HG02938 (cell line): ENCODE data around the gene CCDC117.
"Not testable (repeated sequence)": the region's sequence is repeated elsewhere in the genome, so short reads cannot be mapped to it uniquely, and the experiment has no call there.

Experiments used
- ATAC-seq: cut with Tn5 transposase; IDR thresholded peaks from one replicate; pipeline ENCODE4 v1.9.1; 2021; ENCODE audit warnings: mild to moderate bottlenecking, moderate library complexity; ENCODE audit not compliant: unreplicated experiment

CCDC117 gene, protein sequence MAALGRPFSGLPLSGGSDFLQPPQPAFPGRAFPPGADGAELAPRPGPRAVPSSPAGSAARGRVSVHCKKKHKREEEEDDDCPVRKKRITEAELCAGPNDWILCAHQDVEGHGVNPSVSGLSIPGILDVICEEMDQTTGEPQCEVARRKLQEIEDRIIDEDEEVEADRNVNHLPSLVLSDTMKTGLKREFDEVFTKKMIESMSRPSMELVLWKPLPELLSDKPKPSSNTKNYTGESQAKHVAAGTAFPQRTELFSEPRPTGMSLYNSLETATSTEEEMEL

DNA sequence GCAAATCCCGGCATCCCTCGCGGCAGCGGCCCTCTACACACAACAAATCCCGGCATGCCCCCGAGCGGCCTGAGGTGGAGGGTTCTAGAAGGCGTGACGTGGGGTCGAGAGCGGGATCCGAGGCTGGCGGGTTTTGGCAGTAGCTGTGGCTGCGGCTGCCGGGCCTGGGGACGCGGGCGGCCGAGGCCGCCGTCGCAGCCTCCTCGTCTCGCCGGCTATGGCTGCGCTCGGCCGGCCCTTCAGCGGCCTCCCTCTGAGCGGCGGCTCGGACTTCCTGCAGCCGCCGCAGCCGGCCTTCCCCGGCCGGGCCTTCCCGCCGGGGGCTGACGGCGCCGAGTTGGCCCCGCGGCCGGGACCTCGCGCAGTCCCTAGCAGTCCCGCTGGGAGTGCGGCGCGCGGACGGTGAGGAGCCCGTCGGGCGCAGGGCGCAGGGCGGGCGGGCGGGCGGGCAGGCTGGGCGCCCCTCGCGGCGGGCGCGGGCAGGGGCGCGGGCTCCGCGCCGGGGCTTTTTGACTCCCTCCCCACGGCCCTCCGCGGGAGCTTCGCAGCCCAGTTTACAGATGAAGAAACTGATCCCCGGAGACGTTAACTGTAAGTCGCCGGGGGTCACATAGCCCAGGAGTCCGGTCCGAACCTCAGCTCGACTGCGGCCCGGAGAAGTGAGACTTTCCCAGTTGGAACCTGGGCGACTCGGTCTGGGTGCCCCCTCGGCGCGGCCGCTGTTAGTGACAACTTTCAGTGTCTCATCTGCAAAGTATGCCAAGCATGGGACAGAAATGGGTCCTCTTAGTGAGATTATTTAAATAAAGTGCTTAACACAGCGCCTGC, at the start of gene CCDC117:
CCDC117 (plus strand) TSS at position 63 of the 828 bp plus-strand sequence; CDS start at position 218, 155 bp downstream.
- peak; percentile 86 for ATAC-seq

DNA sequence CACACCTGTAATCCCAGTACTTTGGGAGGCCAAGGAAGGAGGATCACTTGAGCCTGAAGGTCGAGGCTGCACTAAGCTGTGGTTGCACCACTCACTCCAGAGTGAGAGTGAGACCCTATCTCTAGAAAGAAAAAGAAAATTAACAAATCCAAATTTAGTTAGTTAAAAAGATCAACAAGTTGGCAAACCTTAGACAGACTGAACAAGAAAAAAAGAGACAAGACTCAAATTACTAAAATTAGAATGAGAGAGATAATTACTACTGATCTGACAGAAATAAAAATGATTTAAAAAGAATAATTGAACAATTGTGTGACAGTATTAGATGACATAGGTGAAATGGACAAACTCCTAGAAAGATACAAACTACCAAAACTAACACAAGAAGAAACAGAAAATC, 44.5 kb upstream of the CCDC117 start:
- ATAC-seq: no peak

DNA sequence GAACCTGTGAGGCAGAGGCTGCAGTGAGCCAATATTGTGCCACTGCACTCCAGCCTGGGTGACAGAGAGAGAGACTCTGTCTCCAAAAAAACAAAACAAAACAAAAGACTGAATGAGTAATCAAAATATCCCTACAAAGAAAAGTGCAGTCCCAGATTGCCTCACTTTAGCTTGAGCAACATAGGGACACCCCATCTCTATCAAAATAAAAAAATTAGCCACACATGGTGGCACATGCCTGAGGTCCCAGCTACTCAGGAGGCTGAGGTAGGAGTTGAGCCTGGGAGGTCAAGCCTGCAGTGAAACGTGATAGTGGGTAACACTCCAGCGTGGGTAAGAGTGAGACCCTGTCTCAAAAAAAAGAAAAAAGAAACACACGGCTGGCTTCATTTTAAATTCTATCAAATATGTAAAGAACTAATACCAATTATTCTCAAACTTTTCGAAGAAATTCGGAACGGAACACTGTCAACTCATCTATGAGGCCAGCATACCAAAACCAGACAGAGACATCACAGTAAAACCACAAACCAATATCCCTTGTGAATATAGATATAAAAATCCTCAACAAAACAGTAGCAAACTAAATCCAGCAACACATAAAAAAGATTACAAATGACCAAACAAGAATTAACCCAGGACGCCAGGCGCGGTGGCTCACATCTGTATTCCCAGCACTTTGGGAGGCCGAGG, 43.7 kb upstream of the CCDC117 start:
- ATAC-seq: no peak

DNA sequence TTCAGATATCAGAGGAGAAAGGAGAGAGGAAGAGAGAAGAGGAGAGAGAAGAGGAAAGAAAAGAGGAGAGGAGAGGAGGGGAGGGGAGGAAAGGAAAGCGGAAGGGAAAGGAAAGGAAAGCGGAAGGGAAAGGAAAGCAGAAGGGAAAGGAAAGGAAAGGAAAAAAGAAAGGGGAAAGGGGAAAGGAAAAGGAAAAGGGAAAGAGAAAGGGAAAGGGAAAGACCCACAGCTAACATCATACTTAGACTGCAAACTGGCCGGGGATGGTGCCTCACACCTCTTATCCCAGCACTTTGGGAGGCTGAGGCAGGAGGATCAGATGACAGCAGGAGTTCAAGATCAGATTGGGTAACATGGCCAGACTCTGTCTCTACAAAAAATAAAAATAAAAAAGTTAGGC, 42.3 kb upstream of the CCDC117 start:
- ATAC-seq: no peak

DNA sequence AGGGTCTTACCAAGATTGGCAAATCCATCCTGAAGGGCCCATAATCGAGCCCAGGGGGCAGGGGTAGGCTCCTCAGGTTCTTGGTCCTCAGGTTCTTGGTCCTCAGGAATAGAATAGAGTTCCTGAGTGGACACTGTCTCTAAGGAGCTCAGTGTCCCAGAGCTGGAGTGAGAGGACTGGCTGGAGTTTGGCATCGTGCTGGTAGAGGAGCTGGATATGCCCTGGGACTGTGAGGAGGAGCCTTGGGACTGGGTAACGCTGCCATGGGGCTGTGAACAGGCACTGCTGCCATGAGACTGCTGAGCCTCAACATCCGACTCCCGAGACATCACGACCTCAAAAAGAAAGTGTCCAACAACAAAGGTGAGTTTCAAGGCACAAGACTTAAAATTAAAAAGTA, 38.1 kb upstream of the CCDC117 start:
- no peak for ATAC-seq

DNA sequence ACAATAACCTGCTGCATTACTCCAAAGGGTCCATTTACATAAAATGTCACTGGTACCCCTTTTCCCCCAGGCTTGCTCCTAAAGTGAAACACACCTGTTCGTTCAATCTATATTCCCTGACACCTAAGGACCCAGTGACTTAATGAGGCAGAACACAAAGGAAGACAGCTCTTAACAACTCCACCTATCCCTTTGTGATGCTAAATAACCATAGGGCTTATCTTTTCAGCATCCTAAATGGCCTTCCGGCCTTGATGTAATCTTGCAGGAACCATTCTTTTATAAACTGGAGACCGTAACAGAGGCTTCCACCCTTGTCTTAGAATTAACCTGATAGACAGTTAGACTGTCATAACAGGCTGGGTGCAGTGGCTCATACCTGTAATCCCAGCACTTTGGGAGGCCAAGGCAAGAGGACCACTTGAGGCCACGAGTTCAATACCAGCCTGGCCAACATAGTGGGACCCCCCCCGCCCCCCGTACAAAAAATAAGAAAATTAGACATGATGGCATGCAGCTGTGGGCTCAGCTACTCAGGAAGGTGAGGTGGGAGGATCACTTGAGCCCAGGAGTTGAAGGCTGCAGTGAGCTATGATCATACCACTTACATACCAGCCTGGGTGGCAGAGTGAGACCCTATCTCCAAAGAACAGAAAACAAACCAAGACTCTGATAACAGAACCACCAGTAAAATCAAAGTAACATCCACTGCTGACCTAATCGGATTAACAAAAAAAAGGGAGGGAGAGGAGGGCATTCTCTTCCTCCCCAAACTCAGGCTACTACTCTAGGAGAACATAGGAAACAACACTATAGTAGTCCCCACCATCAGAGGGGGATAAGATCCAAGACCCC, 36.0 kb upstream of the CCDC117 start:
- ATAC-seq: no peak

DNA sequence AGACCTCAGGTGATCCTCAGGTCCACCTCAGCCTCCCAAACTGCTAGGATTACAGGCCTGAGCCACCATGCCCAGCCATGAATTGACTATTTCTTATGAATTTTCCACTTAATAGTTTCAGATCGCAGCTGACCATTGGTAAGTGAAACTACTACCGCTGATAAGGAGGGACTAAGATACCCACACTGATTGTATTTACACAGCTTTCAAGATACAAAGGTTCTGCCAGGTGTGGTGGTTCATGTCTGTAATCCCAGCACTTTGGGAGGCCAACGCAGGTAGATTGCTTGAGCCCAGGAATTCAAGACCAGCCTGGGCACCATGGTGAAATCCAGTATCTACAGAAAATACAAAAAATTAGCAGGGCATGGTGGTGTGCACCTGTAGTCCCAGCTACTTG, 34.8 kb upstream of the CCDC117 start:
- ATAC-seq: no peak

DNA sequence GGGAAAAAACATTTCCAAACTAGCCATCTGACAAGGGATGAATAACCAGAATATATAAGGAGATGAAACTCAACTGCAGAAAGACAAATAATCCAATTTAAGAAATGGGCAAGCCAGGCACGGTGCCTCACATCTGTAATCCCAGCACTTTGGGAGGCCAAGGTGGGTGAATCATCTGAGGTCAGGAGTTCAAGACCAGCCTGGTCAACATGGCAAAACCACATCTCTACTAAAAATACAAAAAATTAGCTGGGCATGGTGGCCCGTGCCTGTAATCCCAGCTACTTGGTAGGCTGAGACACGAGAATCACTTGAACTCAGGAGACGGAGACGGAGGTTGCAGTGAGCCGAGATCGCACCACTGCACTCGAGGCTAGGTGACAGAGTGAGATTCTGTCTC, 33.6 kb upstream of the CCDC117 start:
- not testable (repeated sequence) for ATAC-seq

DNA sequence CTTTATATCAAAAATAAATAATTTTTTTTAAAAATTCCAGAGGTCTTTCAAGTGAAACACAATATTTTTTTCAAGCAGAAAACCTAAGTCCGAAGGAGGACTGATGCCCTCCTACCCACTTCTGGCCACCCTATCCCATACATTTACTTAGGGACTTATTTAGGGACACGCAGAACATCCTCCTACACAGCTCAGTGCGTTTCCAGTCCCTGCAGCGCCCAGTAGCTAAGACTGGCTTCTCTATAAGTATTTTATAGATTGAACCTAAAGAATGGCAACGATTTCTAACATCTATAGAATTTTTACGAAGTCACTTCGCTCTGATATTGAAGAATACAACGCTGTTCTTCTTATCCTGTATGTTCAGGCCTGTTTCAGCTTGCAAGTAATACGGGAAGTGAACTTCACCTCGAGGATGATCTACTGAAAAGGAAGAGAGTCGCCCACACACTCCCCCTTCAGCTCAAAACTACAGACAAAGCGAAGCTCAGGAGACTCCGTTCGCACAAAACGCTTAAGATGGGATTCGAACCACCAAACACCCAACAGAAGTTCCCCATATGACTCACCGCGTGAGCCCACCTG, 31.2 kb upstream of the CCDC117 start:
- ATAC-seq: no peak

DNA sequence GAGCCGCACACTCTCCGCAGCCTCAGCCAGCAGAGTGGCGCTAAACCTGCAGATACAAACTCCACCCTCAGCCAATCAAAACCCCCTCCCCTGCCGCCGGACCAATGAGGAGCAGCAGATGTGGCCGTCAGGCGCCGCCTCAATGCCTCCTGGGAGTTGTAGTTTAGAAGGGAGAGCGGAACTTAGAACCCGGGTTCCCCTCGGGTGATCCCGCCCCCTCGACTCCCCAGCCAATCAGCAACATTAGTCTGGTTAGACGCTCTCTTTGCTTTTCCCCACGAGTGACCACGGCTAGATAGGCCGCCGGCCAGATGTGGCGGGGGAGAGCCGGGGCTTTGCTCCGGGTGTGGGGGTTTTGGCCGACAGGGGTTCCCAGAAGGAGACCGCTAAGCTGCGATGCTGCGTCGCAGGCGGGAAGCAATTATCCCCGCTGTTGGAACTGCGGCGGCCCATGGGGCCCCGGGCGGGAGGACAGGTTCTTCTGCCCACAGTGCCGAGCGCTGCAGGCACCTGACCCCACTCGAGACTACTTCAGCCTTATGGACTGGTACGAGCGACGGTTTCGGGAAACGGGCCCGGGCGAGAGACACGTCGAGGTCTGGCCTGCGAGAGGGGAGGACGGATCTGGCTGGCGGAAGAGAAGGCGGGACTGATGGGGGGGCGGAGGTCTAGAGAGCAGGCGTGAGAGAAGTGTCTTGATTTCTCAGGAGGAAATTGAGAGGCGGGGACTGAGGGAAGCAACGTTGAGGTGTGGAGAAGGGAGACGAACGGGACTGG, 30.5 kb upstream of the CCDC117 start, which contains the start of the genes CHEK2 and HSCB:
CHEK2 (minus strand) TSS at position 36 of the 777 bp plus-strand sequence. CDS start 7,099 bp downstream, outside the sequence.
HSCB (plus strand) TSS at position 255 of the 777 bp plus-strand sequence; CDS start at position 312, 57 bp downstream.
- peak; percentile 95 for ATAC-seq

DNA sequence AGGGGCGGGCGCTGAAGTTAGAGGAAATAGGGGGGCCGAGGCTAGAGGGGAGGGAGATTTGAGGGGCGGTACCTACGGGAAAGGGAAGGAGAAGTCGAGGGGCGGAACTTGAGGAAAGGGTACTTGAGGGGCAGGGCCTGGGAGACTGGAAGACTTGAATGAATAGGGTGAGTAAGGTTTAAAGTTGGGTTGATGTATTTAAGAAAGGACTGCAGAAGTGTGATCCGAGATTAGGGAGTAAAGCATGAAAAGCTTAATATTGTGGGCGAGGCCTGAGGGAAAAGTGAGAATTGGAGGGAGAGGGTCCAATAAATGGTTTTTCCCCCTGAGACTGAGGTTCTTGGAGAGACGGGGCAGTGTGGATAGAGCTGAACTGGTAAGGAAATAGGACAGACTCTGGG, 29.9 kb upstream of the CCDC117 start:
- ATAC-seq: no peak

DNA sequence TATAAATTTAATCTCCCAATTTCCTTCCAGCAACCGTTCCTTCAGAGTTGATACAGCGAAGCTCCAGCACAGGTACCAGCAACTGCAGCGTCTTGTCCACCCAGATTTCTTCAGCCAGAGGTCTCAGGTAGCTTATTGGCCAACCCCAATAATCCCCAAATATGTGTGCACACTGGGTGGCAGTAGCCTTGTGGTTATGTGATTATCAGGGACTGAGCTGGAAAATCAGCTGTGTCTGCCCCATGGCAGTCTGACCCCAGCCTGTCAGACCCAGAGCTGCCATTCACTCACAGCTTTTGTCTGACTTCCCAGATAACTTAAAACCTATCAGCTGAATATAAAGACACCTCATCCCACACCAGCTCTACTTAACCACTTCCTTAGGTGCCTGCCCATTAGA, 28.6 kb upstream of the CCDC117 start:
- ATAC-seq: no peak

DNA sequence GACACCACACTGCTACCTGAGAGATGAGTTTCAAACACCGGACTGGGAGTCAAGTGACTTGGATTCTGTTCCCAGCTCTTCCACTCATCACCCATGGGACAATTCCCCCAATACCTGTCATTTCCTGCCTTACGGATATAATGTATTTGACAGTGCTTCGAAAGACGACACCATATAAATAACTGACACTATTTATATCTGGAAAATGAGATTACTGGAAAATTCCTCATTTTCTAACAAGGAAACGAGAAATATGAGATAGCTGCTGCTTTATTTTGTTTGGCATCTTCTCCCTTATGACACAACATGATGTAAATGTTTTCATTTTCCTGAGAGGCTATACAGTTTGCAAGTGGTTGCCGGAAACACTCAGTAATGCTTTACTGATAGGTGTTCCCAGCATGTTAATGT, 22.0 kb upstream of the CCDC117 start:
- ATAC-seq: no peak

DNA sequence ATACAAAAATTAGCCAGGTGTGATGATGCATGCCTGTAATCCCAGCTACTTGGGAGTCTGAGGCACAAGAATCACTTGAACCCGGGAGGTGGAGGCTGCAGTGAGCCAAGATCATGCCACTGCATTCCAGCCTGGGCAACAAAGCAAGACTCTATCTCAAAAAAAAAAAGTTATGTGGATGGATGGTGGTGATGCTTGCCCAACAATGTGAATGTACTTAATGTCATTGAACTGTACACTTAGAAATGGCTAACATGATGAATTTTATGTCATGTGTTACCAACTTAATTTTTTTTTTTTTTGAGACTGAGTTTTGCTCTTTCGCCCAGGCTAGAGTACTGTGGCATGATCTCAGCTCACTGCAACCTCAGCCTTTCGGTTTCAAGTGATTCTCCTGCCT, 18.0 kb upstream of the CCDC117 start:
- not testable (repeated sequence) for ATAC-seq

DNA sequence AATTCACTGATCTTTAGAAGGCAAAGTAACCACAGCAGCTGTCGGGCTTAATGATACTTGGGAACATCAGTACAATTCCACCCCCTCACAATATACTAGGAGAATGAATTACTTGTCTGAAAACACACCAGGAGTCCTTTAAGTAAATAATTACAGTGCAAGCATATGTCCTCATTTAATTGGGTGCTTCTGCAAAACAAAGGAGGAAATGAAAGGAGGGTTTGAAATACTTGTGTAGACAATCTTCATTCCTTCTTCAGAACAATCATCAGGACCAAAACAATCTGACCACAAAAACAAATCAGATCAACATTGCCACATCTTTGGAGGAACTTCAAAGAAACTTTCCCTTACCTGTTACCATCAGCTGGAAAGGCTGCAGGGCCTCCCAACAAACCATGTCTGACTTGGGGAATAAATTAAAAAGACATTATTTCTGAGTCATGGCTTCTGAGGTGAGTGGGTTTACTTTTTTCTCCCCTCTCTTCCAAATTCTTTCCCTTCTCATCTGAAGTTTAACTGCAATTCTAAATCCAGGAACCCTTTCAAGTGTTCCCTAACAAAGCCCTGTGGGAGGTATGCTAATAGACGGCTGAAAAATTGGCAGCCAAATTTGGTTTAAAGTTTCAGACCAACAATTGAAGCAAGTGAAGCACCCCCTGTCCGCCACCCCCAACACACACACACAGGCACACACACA, 12.5 kb upstream of the CCDC117 start:
- ATAC-seq: no peak

DNA sequence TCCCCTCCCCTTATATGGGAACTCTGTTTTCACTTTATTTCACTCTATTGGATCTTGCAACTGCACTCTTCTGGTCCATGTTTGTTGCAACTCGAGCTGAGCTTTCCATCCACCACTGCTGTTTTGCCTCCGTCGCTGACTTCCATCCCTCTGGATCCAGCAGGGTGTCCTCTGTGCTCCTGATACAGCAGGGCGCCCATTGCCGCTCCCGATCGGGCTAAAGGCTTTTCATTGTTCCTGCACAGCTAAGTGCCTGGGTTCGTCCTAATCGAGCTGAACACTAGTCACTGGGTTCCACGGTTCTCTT, 11.1 kb upstream of the CCDC117 start:
- no peak for ATAC-seq

DNA sequence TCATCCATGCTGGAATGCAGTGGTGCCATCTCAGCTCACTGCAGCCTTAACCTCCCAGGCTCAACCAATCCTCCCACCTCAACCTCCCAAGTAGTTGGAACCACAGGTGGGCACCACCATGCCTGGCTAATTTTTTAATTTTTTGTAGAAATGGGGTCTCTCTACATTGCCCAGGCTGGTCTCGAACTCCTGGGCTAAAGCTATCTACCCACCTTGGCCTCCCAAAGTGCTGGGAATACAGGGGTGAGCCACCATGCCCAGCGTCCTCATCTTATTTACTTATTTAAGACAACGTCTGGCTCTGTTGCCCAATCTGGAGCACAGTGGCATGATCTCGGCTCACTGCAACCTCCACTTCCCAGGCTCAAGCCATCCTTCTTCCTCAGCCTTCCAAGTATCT, 10.5 kb upstream of the CCDC117 start:
- not testable (repeated sequence) for ATAC-seq

DNA sequence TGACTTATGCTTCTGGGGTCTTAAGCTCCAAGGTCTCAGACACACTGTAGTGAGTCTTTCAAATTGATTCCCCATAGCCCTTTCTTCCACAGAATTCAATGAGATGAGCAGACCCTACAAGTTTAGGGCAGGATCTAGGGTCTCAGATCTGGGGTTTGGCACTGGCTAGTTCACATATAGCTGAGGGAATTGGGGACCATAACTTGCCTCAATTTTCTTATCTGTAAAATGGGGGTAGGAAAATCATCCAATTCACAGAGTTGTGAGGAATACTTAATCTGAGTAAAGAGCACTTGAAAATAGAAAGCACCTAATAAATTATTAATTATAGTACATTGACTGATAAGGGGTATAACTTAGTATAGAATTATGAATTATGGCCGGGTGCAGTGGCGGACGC, 5.9 kb upstream of the CCDC117 start:
- ATAC-seq: no peak
